ENCODE results near the gene ZNF618.

The ZNF618 gene

GRCh38 chr9:114049441-114050225 lies 173.5 kb downstream of the ZNF618 start:
- DNase-seq, result no peak

GRCh38 chr9:114050226-114050568 lies 174.1 kb downstream of the ZNF618 start:
- DNase-seq, result no peak

GRCh38 chr9:114050646-114051045 lies 174.5 kb downstream of the ZNF618 start:
- no peak for DNase-seq

GRCh38 chr9:114051281-114051680 lies 175.2 kb downstream of the ZNF618 start:
- DNase-seq, result no peak

- DNase-seq, result no peak
Observed at GRCh38 chr9:114051706-114052105, 175.6 kb downstream of the ZNF618 start.

GRCh38 chr9:114053246-114054005 lies 177.3 kb downstream of the ZNF618 start:
- DNase-seq, result no peak

GRCh38 chr9:114054191-114054690 lies 178.1 kb downstream of the ZNF618 start:
- DNase-seq, result no peak

GRCh38 chr9:114055061-114055460 lies 179.0 kb downstream of the ZNF618 start:
- DNase-seq, result no peak

- DNase-seq, result no peak
Observed at GRCh38 chr9:114055894-114056293, 179.8 kb downstream of the ZNF618 start.

GRCh38 chr9:114056527-114056926 lies 180.4 kb downstream of the ZNF618 start:
- DNase-seq, result no peak

- no peak for DNase-seq
Observed at GRCh38 chr9:114057161-114057885, 181.2 kb downstream of the ZNF618 start.

GRCh38 chr9:114058688-114059046 lies 182.6 kb downstream of the ZNF618 start:
- DNase-seq, result no peak

- DNase-seq, result no peak
Observed at GRCh38 chr9:114059047-114059803, 183.1 kb downstream of the ZNF618 start.

GRCh38 chr9:114060070-114060469 lies 184.0 kb downstream of the ZNF618 start:
- no peak for DNase-seq

GRCh38 chr9:114060711-114061110 lies 184.6 kb downstream of the ZNF618 start:
- DNase-seq, result no peak

GRCh38 chr9:114061292-114061691 lies 185.2 kb downstream of the ZNF618 start:
- no peak for DNase-seq

- DNase-seq, result no peak
Observed at GRCh38 chr9:114061830-114062474, 185.8 kb downstream of the ZNF618 start.

GRCh38 chr9:114065304-114065703 lies 189.2 kb downstream of the ZNF618 start:
- DNase-seq, result no peak

GRCh38 chr9:114069476-114070187 lies 193.5 kb downstream of the ZNF618 start:
- no peak for DNase-seq

GRCh38 chr9:114070188-114071103 lies 194.3 kb downstream of the ZNF618 start:
- DNase-seq, result no peak
